NCI-H446 treated with DMSO at 0.1 percent for 48 hours (cell line): ENCODE results near the gene SIGLEC15.
"Not testable (repeated sequence)": the region's sequence is repeated elsewhere in the genome, so short reads cannot be mapped to it uniquely, and the experiment has no call there.

Experiments used
- DNase-seq: peaks from one replicate; lab custom pipeline; 2025; lab: John Stamatoyannopoulos, UW

SIGLEC15 gene

DNA sequence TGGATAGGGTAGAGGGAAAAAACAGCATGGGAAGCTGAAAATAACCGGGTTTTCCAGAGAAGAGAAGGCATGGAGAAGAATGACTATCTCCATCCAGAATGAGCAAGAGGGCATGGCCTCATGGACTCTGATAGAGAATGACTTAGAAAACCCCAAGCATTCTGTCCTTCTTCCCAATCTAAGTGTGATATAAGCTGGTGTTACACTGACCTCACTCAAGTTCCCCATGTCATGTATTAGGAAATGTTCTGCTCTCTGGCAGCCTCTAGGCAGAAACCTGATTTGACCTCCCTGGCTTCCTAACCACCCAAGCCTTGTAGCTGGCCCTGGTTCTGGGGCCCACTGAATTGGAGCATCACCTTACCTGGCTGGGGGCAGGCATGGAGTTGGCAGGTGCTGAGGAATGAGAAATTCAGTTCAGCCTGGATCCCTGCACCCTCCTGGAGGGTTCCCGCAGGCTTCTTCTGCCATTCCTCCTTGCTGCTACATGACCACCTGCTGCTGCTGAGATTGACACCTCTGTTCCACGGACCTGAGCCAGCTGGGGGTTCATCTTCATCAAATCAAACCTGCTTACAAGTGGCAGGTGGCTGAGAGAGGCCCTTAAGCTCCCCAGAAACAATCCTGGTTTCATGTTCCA is 5.2 kb upstream of the SIGLEC15 start:
- DNase-seq: no peak

DNA sequence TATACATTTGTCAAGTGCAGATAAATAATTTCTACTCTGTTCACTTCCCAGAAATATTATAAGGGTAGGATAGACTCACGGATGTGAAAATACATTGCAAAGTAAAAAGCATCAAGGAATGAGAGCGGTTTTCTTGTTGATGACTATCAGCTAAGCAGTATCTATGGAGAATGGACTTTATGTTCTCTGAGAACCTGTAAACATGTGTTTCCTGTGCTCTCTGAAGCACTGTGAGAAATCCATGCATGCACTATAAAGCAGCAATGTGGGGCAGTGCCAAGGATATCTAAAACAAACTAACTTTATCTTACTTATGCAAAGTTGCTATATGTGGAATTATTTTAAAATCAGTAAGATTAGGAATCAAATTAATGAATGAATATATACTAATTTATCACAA is 4.4 kb upstream of the SIGLEC15 start:
- DNase-seq: no peak

- no peak for DNase-seq
These were observed 3.8 kb upstream of the SIGLEC15 start for GRCh38 chr18:45821711-45822110.

DNA sequence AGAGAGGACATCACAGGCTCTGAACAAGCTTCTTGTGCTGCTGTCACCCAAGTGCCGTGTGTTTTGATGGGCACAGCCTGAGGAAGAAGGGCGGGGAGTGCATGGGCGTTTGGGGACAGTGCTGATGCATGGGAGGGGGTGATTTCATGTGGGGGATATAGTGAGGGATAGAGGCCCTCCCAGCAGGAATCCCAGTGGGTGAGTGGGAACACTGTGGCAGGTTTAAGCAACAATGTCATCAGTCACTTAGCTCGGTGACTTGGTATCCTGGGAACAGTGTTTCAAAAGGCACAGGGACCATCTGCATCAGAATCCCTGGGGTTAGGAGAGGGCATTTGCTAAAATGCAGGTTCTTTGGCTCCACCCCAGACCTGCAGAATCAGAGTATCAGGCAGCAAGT is 609 bp downstream of the SIGLEC15 start:
- no peak for DNase-seq

- DNase-seq: not testable (repeated sequence)
These were observed 1.2 kb downstream of the SIGLEC15 start for GRCh38 chr18:45826716-45827115.

DNA sequence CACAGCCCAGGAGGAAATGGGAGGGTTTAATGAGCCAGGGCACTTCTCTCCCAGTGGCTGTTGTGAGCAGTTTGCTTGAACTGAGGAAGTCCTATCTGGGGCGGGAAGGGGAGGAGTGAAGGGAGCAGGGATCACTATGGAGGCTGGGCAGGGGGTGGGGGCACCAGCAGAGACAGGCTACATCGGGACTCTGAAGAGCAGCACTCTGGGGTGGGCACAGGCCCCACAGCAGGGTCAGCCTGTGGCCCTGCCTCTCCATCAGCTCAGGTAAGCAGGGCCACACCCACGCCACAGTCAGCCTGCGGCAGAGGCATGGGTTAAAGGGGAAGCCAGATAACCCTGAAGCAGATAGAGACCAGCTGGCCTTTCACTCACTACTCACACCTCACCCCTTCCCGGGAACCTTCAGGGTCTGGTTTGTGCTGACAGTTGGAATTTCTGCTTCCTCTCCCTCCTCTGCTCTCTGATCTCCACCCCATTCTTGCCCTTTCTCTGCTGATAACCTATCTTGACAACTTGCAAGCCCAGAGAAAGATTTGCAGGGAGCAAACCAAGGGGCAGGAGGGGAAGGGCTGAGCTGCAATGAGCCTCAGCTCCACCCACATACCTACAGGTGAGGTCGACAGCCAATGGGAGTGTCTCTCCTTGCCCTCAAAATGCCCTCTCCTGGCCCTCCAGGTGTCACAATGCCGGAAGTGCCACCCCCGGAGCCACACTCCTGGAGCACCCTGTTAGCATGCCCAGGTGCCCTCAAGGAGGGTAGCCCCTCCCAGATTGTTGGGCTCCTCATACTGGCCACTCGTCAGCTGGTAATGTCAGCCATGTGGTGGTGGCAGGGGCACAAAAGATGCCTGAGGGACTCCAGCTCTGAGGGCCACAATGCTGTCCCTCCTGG is 3.7 kb downstream of the SIGLEC15 start:
- no peak for DNase-seq

DNA sequence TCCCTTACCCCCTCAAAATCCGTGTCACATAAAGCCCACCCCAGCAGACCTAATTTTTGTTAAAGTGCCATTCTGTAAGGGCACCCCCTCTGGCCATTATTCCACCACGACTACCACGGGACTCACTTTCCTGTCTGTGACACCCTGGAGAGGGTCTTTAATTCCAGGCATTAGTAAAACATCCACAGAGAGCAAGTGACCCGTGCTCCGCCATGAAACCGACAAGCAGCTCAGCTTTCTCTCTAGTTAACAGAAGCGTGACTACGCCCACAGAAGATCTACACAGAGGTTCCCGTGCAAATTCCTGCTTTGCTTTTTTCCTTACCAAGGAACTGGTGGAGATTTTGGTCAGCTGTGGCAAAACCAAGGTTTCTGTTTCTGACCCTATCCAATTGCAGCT is 4.4 kb downstream of the SIGLEC15 start:
- no peak for DNase-seq

DNA sequence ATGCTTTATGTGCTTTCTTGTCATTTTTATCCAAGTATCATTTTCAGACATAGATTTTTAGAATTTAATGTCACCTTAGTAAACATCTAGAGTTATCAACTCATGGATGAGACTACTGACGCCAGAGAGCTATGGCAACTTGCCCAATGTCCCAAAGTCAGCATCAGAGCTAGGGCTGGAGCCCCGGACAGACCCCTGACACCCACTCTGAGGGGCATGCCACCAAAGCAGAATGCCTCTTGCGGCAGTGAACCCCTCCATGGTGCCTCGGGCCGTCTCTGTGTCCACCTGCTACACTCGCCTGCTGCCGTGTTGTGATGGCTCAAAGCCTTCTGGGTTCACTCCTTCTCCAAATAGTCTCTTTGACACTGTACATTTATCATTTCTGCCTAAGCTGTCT is 5.4 kb downstream of the SIGLEC15 start:
- no peak for DNase-seq

DNA sequence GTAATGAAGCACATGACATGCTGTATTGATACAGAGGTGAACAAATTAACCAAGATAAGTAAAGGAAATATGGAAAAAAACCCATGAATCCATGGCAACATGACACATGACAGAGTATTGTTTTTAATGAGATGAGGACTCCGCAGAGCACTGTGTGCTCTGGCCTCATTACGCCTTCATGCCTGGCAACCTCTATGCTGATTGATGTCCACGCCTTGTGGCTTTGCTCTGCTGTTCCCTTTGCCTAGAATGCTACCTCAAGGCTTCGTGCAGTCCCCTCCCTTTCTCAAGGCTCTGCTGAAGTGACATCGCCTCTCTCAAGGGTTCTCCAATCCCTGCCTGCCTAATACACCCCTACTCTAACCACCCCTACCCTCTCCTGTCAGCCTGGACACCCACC is 8.4 kb downstream of the SIGLEC15 start:
- DNase-seq: no peak

GRCh38 chr18:45834306-45834705 is 8.8 kb downstream of the SIGLEC15 start:
- peak; percentile 1 for DNase-seq

DNA sequence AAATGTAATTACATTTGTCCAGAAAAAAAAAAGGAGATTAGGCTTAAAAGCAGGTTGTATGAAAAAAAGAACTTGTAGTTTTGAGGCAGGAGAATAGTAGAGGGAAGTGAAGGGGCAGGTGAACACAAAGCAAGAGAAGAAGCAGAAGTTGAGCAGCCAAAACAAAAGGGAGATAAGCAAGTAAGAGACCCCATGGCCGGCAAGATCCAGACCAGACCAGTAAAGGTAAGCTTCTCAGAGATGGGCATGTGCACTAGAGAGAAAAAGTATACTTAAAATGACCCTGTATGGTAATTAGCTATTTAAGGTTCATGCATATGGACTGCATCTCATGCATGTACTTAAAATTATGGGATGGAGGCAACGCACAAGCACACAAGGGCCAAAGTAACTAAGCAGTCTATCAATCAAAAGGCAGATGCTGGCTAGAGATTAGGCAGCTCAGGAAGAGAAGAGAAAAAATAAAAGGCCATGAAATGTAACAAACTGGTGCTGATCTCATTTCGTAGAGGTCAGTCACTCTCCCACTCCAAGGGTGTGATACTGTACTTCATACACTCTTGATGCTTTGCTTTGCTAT is 9.7 kb downstream of the SIGLEC15 start:
- DNase-seq: no peak

GRCh38 chr18:45836242-45837205 is 11.0 kb downstream of the SIGLEC15 start:
- DNase-seq: no peak

DNA sequence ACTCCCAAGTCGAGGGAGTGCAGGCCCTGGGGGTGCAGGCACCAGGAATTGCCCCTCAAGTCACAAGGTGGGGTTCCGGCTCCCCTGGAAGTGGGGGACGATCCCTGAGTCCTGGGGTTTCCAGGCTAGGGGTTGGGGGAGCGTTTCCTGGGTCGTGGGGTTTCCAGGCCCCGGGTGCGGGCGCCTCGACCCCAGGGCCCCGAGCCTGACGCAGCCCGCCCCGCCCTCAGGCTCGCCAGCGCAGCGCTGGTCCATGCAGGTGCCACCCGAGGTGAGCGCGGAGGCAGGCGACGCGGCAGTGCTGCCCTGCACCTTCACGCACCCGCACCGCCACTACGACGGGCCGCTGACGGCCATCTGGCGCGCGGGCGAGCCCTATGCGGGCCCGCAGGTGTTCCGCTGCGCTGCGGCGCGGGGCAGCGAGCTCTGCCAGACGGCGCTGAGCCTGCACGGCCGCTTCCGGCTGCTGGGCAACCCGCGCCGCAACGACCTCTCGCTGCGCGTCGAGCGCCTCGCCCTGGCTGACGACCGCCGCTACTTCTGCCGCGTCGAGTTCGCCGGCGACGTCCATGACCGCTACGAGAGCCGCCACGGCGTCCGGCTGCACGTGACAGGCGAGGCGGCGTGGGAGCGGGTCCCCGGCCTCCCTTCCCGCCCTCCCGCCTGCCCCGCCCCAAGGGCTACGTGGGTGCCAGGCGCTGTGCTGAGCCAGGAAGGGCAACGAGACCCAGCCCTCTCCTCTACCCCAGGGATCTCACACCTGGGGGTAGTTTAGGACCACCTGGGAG is 12.0 kb downstream of the SIGLEC15 start:
- DNase-seq: no peak

- DNase-seq: no peak
These were observed 13.0 kb downstream of the SIGLEC15 start for GRCh38 chr18:45838302-45839070.

- DNase-seq: no peak
These were observed 14.2 kb downstream of the SIGLEC15 start for GRCh38 chr18:45839414-45840395.

- DNase-seq: no peak
These were observed 15.7 kb downstream of the SIGLEC15 start for GRCh38 chr18:45841060-45841764.

- DNase-seq: no peak
These were observed 16.4 kb downstream of the SIGLEC15 start for GRCh38 chr18:45841765-45842442.

- DNase-seq: no peak
These were observed 17.5 kb downstream of the SIGLEC15 start for GRCh38 chr18:45843019-45843418.
